ENCODE results near the gene TRIM52. TPM values are rescaled to one million over a fixed set of nuclear protein-coding genes. Genes with fewer than 3 reads are reported as not detected.
A peak's percentile ranks its signal among the peaks of the same experiment; 100 is the strongest.

TRIM52 gene
- total and polyA plus RNA-seq, 9 of the 15 experiments (the other 6 are each of a cell fraction or from before 2014, with no cell fraction given) = 3.3 to 21.9 (median 13.5) TPM

DNA sequence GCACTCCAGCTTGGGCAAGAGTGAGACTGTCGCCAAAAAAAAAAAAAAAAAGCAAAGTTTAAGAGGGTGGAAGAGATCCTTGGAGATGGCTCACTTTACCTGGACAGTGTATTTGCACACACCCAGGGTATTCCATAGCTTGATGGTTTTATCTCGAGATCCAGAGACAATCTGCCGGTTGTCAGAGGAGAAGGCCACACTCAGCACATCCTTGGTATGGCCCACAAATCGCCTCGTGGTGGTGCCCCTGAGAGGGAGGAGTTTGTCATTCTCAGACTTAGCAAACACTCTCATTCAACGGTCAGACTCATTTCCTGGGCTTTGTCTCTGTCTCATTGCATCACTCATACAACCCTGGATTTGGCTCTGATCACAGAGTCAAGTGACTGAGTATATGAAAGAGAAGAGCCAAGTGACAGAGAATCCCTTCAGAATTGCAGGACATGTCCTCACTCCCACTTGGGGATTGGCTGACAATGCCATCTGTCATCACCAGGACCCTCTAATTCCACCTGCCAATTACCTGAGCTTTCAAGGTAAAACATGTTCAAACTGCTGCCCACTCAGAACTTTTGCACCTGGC is 19.5 kb downstream of the TRIM52 start (continued):
- TF ChIP-seq ZBTB7A (IDR thresholded peaks at IDR 0.05; ENCODE audit: borderline replicate concordance, control insufficient read depth, low read depth, low read length) (no peak), MTF1 (CRISPR knock-in tag; IDR thresholded peaks at IDR 0.05; ENCODE audit: borderline replicate concordance) (no peak), CREBBP (IDR thresholded peaks at IDR 0.05; ENCODE audit: low read depth, low read length) (no peak), TCFL5 (CRISPR knock-in tag; conservative IDR thresholded peaks at IDR 0.05) (no peak), ZC3H4 (CRISPR knock-in tag; IDR thresholded peaks at IDR 0.05; ENCODE audit: borderline replicate concordance) (no peak), ZNF785 (CRISPR knock-in tag; IDR thresholded peaks at IDR 0.05) (no peak), MYNN (IDR thresholded peaks at IDR 0.05) (no peak), MYNN (CRISPR knock-in tag; IDR thresholded peaks at IDR 0.05) (no peak), NCOA6 (IDR thresholded peaks at IDR 0.05) (no peak), PHF20 (IDR thresholded peaks at IDR 0.05; ENCODE audit: partially characterized antibody) (no peak), ARID1B (IDR thresholded peaks at IDR 0.05) (peak; percentile 18; the same call in 1 of the 2 replicates), L3MBTL2 (IDR thresholded peaks at IDR 0.05) (no peak), CHD2 (IDR thresholded peaks at IDR 0.05; ENCODE audit: low read depth, low read length) (no peak), PTTG1 (tag; IDR thresholded peaks at IDR 0.05; ENCODE audit: low read depth) (no peak), GTF2F1 (IDR thresholded peaks at IDR 0.05; ENCODE audit: low read depth, low read length) (no peak), FIP1L1 (IDR thresholded peaks at IDR 0.05; ENCODE audit: low read depth, low read length, poor library complexity, severe bottlenecking) (no peak)
- TF ChIP-seq, protein P1, sequence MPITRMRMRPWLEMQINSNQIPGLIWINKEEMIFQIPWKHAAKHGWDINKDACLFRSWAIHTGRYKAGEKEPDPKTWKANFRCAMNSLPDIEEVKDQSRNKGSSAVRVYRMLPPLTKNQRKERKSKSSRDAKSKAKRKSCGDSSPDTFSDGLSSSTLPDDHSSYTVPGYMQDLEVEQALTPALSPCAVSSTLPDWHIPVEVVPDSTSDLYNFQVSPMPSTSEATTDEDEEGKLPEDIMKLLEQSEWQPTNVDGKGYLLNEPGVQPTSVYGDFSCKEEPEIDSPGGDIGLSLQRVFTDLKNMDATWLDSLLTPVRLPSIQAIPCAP (CRISPR knock-in tag; IDR thresholded peaks at IDR 0.05; ENCODE audit: borderline replicate concordance) = no peak
- TF ChIP-seq, protein P2, sequence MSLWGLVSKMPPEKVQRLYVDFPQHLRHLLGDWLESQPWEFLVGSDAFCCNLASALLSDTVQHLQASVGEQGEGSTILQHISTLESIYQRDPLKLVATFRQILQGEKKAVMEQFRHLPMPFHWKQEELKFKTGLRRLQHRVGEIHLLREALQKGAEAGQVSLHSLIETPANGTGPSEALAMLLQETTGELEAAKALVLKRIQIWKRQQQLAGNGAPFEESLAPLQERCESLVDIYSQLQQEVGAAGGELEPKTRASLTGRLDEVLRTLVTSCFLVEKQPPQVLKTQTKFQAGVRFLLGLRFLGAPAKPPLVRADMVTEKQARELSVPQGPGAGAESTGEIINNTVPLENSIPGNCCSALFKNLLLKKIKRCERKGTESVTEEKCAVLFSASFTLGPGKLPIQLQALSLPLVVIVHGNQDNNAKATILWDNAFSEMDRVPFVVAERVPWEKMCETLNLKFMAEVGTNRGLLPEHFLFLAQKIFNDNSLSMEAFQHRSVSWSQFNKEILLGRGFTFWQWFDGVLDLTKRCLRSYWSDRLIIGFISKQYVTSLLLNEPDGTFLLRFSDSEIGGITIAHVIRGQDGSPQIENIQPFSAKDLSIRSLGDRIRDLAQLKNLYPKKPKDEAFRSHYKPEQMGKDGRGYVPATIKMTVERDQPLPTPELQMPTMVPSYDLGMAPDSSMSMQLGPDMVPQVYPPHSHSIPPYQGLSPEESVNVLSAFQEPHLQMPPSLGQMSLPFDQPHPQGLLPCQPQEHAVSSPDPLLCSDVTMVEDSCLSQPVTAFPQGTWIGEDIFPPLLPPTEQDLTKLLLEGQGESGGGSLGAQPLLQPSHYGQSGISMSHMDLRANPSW (CRISPR knock-in tag; IDR thresholded peaks at IDR 0.05) = no peak
- TF ChIP-seq, protein P3, sequence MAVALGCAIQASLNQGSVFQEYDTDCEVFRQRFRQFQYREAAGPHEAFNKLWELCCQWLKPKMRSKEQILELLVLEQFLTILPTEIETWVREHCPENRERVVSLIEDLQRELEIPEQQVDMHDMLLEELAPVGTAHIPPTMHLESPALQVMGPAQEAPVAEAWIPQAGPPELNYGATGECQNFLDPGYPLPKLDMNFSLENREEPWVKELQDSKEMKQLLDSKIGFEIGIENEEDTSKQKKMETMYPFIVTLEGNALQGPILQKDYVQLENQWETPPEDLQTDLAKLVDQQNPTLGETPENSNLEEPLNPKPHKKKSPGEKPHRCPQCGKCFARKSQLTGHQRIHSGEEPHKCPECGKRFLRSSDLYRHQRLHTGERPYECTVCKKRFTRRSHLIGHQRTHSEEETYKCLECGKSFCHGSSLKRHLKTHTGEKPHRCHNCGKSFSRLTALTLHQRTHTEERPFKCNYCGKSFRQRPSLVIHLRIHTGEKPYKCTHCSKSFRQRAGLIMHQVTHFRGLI (CRISPR knock-in tag; IDR thresholded peaks at IDR 0.05) = no peak
- TF ChIP-seq, protein P4, sequence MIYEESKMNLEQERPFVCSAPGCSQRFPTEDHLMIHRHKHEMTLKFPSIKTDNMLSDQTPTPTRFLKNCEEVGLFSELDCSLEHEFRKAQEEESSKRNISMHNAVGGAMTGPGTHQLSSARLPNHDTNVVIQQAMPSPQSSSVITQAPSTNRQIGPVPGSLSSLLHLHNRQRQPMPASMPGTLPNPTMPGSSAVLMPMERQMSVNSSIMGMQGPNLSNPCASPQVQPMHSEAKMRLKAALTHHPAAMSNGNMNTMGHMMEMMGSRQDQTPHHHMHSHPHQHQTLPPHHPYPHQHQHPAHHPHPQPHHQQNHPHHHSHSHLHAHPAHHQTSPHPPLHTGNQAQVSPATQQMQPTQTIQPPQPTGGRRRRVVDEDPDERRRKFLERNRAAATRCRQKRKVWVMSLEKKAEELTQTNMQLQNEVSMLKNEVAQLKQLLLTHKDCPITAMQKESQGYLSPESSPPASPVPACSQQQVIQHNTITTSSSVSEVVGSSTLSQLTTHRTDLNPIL (CRISPR knock-in tag; IDR thresholded peaks at IDR 0.05) = no peak
- TF ChIP-seq, protein P5, sequence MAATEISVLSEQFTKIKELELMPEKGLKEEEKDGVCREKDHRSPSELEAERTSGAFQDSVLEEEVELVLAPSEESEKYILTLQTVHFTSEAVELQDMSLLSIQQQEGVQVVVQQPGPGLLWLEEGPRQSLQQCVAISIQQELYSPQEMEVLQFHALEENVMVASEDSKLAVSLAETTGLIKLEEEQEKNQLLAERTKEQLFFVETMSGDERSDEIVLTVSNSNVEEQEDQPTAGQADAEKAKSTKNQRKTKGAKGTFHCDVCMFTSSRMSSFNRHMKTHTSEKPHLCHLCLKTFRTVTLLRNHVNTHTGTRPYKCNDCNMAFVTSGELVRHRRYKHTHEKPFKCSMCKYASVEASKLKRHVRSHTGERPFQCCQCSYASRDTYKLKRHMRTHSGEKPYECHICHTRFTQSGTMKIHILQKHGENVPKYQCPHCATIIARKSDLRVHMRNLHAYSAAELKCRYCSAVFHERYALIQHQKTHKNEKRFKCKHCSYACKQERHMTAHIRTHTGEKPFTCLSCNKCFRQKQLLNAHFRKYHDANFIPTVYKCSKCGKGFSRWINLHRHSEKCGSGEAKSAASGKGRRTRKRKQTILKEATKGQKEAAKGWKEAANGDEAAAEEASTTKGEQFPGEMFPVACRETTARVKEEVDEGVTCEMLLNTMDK (IDR thresholded peaks at IDR 0.05; ENCODE audit: borderline replicate concordance, insufficient read depth, low read depth, low read length, poor library complexity, severe bottlenecking) = no peak
